Stimulated activated CD8-positive, alpha-beta memory T cell treated with anti-CD3 and anti-CD28 coated beads, Interleukin-4, amount 100 ng/mL, for 48 hours (primary cell): ENCODE results near the gene CRMP1.

Experiments used
- DNase-seq: peaks from one replicate; pipeline ENCODE4 v3.0.0-alpha.2; 2020

The CRMP1 gene

DNA sequence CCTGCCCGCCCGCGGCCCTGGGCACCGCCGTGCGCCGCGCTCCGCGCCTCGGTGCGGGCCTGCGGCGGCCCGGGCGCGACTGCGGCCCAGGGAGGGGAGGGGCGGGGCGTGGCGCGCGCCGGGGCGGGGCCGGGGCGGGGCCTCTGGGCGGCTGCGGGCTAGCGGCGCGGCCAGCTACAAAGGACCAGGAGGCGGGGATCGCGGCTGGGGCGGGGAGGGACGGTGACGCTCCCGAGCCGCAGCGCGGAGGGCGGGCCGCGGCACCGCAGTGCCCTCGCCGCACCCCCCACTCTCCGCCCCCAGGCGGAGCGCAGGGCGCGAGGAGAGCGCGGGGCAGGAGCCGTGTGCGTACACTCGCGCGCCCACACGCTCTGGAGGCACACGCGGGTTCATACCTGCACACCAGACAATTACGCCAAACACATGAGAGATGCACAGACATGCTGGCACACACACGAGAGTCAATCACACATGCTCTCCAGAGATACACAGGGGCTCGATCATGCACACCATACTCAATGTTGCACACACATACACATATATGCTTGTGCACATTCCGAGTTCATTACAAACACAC lies at the start of gene CRMP1:
Gene CRMP1, minus strand, starts transcription at position 83 of the 577 bp plus-strand sequence. CDS start 117 bp downstream, outside the sequence.
- no peak for DNase-seq

DNA sequence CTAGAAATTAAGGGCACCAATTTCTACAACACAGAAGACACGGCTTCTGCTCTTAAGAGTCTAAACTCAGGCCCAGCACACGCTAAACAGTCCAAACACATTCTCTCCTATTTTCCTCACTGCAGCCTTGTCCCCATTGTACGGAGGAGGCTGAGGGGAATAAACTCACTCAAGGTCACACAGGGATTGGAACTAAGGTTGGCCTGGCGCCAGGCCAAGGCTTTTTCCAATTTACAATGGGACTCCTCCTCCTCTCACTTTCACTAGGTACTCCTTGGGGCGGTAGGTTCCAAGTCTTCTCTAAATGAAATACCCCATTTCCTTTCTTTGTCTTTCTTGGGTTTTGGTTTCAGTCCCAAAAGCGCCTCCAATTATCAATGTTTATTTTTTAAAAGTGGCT lies 48.7 kb upstream of the CRMP1 start:
- no peak for DNase-seq

DNA sequence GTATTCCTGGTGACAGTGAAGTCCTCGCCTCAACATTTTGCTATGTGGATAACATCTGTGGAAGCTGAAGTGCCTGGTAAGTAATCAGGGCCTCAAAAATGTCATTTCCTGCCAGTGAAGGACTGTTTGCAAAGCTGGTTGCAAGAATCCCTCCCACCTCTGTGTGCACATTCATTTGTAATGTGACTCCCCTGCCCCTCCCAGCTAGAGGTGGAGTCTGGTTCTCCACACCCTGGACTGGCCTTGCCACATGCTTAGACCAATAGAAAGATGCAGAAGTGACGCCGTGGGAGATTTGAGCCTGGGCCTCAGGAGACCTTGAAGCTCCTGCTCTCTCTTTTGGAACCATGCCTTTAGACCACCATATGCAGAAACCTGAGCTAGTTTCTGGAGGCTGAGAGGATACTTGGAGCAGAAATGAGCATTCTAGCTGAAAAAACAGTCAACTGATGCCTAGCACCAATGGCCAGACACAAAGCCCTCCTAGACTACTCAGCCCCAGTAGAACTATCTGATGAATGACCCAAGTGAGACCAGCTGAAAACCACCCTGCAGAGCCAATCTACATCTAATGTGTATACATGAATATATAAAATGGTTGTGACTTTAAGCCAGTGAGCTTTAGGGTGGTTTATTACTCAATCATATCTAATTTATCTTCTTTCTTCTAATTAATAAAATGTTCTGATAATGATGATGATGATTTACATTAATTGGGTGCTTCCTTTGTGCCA lies 47.8 kb upstream of the CRMP1 start:
- no peak for DNase-seq

DNA sequence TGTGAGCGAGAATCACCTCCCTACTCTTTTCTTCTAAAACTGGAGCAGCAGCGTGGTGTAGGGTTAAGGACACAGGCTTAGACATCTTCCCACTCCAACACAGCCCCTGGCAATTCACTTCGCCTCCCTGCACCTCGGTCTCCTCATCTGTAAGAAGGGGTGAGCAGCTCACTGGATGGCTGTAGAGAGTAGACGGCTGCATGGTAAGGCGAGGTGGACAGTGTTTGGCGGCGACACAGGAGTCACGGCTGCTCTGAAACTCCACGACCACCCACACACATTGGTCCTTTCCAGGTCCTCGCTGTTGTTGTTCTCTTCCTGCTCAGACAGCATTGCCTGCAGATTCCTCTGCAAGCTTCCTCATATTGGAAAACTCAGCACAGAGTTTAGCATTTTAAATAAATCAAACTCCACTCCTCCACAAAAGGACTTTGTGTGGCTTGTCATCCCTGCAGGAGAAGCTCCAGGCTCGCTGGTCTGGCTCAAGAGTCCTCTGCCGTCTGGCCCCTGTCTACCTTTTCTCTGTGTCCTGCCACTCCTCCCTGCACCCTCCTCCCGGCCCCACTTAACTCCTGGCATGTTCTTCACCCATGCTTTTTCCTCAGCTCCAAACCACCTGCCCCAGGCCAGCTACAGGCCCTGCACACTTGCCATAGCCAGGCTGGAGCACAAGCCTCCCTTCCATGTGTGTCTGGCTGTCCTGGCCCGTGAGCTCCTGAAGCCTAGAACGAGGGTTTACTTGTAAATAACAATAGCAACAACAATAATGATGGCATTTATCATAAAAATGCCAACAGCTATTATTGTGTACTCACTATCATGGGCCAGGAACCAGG lies 41.3 kb upstream of the CRMP1 start:
- DNase-seq = no peak

DNA sequence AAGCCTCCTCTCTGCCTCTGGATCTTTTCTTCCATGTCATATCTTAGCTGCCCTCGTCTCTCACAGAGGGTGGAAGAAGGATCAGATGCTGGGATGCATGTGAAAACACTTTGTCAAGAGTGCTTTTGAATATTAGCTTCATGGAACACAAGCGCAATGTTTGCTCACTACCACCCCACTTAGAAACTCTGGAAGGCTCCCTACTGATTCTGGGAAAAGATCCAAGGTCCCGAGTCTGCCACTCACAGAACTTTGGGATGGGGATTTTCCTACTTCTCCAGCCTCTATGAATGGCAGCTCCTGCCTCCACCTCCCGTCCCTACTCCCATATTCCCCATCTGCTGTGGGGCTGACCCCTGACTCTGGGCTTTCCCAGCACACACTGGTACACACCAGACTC lies 40.2 kb upstream of the CRMP1 start:
- no peak for DNase-seq

DNA sequence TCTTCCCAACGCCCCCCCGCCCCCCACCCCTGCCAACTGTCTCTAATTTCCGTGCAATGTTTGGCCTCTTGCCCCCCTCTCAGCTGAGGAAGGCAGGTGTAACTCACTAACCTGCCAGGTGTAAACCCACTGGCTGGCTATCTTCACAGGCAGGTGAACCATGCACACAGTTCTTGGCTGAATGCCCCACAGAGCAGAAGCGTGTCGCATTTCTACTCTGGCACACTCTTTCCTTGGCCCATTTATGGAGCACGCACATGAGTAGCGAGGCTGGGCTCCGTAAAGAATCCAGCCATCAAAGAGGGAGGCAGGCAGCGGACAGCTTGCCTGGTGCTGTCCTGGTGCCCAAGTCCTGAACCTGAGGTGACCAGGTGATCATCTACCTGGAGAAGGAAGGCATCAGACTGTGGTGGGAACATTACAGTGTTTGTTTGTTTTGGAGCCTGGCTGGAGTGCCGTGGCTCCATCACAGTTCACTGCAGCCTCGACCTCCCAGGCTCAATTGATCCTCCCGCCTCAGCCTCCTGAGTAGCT lies 39.2 kb upstream of the CRMP1 start:
- no peak for DNase-seq

DNA sequence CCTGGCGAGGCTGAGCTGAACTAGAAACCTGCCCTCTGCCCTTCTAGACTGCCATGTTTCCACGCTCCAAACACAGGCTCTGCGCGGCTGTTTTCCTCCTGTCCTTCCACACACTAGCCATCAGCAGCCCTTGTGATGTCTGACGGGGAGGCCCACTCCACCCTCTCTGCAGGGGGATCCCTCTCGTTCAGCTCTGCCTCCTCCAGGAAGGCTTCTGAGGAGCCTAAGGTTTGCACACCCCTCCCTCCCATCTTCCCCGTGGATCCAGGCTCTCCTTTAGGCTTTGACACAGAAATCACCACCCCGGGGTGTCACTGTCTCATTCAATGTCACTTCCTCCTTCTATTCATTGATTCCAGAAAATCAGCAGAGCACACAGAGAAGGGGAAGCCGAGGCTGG lies 38.6 kb upstream of the CRMP1 start:
- no peak for DNase-seq

DNA sequence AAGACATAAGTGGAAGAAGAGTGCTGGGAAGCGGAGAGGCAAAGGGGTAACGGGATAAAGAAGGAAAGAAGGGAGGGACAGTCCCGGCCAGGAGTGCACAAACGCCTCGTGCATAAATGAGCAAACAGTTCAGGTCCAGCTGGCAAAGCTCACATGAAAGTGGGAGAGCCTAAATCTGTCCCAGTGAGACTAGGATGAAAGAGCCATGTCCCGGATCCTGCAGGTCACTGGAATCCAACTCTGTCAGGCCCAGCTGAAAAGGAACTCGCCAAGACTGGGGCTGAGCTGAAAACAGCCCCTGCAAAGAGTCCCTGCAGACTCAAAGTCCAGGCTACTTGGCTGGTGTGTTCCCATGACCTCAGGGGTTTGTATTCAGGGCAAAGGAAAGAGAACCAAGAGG lies 38.0 kb upstream of the CRMP1 start:
- no peak for DNase-seq

DNA sequence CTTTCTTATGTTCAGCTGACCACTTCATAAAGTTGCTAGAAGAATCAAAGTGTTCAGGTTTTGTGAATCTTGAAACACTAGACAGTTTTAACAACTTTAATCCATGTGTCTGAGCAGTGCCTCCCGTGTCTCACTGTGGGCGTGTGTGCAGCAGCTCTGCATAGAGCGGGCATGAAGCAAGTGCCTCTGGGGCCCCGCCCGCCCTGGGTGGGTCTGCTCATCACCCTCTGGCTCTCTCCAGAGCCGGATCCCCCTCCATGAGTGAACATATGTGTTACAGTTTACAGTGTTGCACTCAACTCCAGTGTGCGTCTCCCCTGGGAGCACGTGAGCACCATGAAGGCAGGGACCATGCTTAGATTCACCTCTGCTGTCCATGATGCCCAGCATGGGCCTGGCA lies 37.6 kb upstream of the CRMP1 start:
- DNase-seq = no peak

DNA sequence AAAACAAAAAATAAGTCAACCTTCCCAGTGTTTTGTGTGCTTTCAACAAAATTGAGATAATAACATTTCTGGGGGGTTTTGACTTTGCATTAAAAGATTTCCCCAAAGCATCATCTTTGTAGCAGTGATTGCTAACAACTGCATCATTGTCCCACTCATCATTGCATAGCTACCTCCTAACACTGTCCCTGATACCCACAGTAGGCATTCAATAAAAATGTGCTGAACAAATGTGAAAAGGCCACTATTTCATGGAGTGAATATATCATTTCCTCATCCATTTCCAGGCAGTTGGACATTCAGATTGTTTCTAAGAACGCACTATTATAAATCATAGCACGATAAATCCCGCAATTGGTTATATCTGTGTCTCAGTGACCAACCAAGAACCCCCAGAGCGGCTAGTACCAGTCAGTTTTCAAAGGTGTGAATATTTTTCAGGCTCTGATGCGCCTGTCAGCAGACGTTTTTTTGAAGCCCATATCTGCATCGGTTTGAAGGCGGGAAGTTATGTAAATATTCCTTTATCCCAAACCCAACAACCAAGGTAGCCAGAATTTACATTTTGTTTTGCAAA lies 36.0 kb upstream of the CRMP1 start:
- DNase-seq = no peak

DNA sequence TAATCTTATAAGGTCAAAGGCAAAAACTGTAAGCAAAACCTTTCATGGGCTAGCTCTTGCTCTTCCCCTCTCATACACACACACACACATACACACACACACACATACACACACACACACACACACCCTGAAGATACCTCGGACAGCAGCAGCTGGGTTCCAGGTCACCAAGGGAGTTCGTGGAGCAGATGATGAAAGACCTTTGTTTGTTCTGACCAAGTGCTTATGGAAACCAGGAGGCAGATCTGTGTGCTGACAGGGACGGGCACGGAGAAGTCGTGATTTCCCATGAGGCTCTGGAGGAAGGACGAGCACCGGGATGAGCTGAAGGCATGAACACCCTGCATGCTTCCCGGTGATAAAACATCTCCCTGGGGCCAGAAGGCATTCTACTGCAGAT lies 35.4 kb upstream of the CRMP1 start:
- DNase-seq = no peak

DNA sequence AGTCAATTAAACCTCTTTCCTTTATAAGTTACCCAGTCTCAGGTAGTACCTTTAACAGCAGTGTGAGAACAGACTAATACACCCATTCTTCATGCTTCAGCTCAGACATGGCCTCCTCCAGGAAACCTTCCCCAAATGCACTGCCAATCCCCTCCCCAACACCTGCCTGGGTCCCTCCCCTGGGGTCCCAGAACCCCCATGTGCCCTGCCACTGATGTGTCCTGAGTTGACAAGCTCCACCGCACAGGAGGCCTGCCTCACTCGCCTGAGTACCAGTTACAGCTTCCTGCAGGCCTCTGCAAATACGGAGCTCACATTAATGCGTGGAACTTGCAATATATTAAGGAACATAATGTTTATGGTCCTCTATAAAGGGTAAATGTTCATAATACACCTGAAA lies 34.9 kb upstream of the CRMP1 start:
- DNase-seq = no peak

DNA sequence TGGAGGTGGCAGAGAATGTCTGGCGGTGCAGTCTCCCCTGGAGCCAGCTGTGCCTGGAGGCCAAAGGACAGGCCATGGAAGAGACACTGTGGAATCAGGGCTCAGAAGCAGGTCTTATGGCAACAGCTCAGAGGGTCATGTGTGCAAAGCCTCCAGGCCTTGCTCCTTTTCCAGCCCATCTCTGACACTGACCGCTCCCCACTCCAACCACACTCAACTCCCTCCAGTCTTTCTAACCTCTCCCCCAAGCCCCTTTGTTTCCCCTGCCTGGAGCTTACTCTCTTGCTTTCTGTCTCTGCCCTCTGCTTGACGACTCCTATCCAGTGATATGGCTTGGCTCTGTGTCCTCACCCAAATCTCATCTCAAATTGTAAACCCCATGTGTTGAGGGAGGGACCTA lies 34.2 kb upstream of the CRMP1 start:
- DNase-seq = no peak

DNA sequence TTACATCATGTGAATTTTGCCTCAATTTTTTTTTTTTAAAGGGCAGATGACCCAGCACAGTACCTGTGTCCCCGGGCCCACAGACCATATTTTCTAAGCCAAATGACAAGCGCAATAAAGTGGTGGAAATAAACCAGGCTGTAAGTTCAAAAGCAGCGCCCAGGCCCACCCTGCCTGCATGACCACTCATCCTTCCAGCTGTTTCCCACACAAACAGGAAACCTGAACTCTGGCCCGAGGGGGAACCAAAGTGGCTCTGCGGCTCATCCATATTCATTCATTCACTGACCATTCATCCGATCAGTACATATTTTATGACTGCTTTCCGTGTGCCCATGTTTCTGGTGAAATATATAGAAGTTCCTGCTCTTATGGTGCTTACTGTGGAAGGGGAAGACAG lies 33.7 kb upstream of the CRMP1 start:
- DNase-seq = no peak

DNA sequence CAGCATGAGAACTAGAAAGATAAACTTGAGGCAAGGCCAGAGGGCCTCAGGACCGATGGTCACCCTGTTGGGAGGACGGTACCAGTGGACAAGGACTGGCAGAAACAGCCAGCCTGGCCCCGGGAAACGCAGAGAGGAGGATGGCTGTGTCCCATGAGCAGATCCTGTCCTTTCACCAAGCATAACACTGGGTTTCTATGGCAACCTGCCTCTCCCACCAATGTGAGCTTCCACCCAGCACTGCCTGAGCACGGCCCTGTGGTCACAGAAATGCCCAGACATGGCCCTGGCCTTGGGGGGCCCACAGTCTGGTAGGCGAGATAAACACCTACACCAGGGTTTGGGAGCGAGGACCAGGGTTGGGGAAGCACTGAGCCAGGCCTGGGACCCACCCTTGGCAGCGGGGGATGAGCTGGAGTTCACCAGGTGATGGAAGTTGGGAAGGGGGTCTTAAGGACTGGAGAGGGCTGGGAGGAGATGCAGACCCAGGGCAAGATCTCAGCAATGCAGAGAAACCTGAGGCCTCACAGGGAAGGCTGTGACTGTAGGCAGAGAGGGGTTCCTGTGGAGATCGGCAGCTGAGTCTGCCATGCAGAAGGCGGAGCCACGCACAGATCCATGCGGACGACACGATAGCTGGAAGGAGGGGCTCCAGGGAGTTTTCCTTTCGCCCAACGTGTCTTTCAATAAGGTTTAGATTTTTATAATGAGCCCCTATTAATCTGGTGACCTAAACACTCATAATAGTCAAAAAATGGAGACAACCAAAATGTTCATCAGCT lies 32.7 kb upstream of the CRMP1 start:
- no peak for DNase-seq

DNA sequence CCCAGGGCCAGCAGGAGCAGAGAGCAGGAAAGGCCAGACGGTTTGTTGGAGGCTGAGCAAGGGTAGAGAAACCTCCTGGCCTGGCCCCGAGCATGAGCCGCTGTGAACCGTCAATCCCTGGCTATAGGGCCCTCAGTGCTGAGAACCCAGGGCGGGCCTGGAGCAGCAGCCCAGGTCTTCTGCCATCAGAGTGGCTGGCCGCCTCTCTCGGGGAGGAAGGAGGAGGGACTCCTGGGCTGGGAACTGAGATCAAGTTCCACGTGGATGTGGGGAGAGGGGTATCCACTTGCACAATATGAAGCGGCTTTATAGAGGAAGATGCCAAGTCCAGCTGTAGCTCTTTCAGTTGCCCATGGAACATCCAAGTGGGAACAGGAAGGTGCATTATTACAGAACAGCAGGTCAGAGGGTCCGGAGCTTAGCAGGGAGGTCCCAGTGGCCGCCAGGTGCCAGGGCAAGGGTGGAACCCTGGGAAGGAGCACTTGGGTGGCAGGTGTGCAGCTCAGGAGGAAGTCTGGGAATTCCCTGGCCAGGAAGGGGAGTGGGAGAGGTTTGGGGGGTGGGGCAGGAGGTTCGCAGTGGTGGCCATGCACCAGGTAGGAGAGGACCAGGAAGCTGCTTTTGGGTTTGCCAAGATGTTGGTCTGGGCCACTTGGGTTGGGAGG lies 31.7 kb upstream of the CRMP1 start:
- DNase-seq = no peak

DNA sequence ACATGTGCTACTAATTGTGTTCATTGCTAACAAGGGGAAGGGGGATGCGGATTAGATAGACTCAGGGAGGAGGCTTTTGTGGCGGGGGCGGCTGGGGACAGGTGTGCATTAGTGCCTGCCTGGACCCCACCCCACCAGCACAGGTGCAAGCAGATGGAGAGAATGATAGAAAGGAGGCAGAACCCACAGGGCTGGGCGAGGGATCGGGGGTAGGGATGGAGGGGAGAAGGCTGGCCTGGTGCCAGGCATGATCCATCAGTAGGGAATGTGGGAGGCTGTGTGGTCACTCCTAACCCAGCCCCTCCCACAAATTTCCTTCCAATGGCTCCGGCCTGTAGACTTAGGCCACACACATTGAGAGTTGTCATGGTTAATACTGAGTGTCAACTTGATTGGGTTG lies 30.5 kb upstream of the CRMP1 start:
- DNase-seq = no peak

DNA sequence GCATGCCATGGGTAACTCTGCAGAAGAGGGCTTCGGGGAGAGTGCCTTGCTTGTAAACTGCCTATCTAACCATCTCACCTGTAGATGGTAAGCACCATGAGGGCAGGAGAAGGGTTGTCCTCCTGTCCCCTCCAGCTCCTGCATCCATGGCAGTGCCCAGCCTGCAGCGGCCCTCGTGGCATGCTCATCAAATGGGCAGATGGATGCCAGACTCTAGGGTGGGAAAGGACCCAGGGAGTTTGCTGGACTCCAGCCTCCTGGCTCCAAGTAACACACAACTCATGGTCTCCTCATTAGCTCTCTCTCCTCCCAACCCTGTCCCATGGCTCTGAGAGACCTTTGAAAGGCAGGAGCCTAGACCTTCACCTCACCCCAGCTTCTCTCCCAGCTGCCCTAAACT lies 29.7 kb upstream of the CRMP1 start:
- DNase-seq = no peak

DNA sequence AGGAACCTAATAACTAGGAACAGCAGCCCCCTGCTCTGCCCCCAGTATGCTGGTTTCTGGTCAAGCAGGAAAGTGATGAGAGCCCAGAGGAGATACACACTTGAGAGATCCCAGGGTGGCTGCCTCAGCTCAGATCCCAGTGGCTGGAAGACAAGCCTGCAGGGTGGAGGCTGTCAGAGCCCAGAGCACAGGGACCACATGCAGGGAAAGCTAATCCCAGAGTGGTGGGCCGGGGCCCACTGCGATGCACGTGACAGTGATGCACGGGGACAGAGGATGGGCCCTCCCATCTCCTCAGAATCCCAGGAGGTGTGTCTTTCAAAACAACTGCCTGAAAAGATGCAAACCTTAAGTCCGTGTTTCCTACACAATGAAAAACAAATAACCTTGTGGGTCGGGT lies 29.1 kb upstream of the CRMP1 start:
- DNase-seq = no peak

DNA sequence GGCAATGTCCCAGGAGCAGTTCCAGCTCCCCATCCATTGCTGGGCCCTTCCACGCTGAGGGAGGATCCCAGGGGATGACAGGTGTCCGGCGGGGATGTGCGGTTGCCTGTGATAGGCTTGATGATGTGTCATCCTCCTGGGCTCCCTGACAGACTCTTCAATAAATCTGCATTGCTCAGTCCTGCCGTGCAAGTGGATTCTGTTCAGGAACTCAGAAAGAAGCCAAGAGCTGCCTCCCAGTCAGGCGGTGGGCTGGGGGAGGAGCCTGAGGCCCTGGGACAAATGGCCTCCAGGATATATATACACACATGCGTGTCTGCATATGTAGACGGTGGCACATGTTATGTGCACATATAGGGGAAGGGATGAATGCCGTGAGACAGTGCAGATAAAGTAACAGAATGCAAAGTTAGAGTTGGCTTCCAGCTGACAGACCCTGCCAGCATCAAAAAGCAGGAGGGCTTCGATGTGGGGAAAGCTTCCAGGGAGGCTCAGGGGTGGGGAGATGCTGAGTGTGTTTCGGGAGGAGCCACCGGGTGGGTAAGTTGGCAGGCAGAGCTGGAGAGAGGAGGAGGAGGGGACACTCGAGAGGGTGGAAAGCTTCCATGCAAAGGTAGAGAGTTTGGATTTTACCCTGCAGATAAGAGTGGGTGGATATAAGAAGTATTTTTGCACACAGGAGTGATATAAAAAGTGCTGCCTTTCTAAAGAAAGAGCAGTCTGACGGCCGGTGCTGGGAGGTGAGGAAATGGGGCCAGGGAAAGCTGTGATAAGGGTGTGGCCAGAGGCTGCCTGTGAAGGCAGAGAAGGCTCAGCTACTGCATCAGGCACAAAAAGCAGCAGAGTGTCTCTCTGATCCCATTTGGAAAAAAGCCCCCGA lies 28.5 kb upstream of the CRMP1 start:
- DNase-seq = no peak

DNA sequence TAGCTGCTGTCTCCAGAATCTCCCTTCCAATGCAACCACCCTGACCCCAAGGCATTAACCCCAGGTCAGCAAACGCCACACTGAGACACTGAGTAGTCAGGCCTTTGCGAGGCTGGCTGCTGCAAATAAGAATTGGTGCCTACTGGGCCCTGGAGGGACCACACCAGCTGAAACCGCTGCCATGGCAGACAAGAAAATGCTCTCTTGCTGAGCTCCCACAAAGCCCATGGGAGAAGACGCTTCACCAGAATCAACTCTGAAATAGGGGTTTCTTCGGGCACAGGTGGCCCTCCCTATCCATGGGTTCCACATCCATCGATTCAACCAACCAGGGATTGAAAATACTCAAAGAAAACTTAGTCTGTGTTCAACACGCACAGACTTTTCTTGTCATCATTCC lies 26.7 kb upstream of the CRMP1 start:
- no peak for DNase-seq
